IMR-90 (cell line): ENCODE data around the gene RNF141. TPM values are rescaled to one million over a fixed set of nuclear protein-coding genes. Genes with fewer than 3 reads are reported as not detected.

Source experiments
- BHLHE40 ChIP-seq: fragments of 150-350 bp; IDR thresholded peaks from 2 replicates; pipeline ENCODE4 v1.6.1; 2016; ENCODE audit warnings: mild to moderate bottlenecking, low read depth, low read length
- CEBPB ChIP-seq: IDR thresholded peaks from 2 replicates; pipeline ENCODE4 v1.6.1; 2012; ENCODE audit warnings: low read depth, low read length, improper control_type of control experiment
- CHD1 ChIP-seq: IDR thresholded peaks from 2 replicates; pipeline ENCODE4 v1.6.1; 2012; ENCODE audit warnings: low read depth, low read length, improper control_type of control experiment
- MAFK ChIP-seq: IDR thresholded peaks from 2 replicates; pipeline ENCODE4 v1.6.1; 2012; ENCODE audit warnings: low read depth, low read length, improper control_type of control experiment
- MAZ ChIP-seq: IDR thresholded peaks from 2 replicates; pipeline ENCODE4 v1.6.1; 2012; ENCODE audit warnings: low read depth, mild to moderate bottlenecking, low read length, improper control_type of control experiment, moderate library complexity, borderline replicate concordance
- POLR2A ChIP-seq: IDR thresholded peaks from 2 replicates; pipeline ENCODE4 v1.6.1; 2012; ENCODE audit warnings: mild to moderate bottlenecking, low read depth, low read length
- RAD21 ChIP-seq: IDR thresholded peaks from 2 replicates; pipeline ENCODE4 v1.6.1; 2012; ENCODE audit warnings: low read length, improper control_type of control experiment
- RCOR1 ChIP-seq: IDR thresholded peaks from 2 replicates; pipeline ENCODE4 v1.6.1; 2012; ENCODE audit warnings: mild to moderate bottlenecking, low read length, improper control_type of control experiment; ENCODE audit not compliant: insufficient replicate concordance
- polyA plus RNA-seq, 3 experiments: library from polyadenylated mRNA; depleted of rRNA; stranded (reverse); fragments of >200 nt; gene quantifications; 2 replicates each; pipeline ENCODE4 v1.2.3, GENCODE V29; 2012; ENCODE audit warnings: low replicate concordance in 1 of 3
- total RNA-seq: library from RNA; depleted of rRNA; stranded (reverse); fragments of >200 nt; gene quantifications from 2 replicates; pipeline ENCODE4 v1.2.3, GENCODE V29; 2012

RNF141 gene
- total and polyA plus RNA-seq, 2 of the 4 experiments (the other 2 are of a cell fraction) = 13.8 to 18.6 TPM

DNA sequence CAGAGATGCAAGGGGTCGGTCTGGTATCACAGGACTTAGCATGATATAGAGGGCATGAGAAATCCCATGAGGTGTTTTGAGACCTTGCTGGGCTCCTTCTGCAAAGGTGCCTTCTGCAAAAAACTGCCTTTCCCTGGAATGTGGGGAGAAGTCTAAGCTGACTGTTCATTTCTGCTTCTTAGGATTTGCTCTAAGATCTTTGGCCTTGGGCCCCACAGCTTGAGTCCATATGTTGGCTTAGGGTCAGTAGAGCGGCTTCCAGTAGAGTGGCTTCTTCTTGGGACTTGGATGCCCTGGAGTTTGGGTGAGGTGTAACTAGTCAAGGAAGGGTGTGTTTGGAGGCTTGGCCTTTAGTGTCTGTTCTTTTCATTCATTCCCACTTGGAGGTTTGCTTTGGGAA lies 48.9 kb downstream of the RNF141 start (continued):
- TF ChIP-seq BHLHE40 (no peak), RAD21 (no peak), CEBPB (no peak), POLR2A (no peak), MAZ (no peak), RCOR1 (no peak), MAFK (no peak), CHD1 (no peak)
